Esophagus (tissue), 2 donors: ENCODE measurements around the gene TSHB. TPM values are rescaled to one million over a fixed set of nuclear protein-coding genes. Genes with fewer than 3 reads are reported as not detected.
A peak's percentile ranks its signal among the peaks of the same experiment; 100 is the strongest.

Source experiments
- H3K27ac ChIP-seq, 2 donors: one replicate each; pipeline ENCODE4 v1.5.1; 2013; ENCODE audit warnings: low read depth in 2 of 2, mild to moderate bottlenecking in 2 of 2, inconsistent platforms in 1 of 2, low read length in 1 of 2, moderate library complexity in 1 of 2
- H3K27me3 ChIP-seq, 2 donors: one replicate each; pipeline ENCODE4 v1.6.1; 2013; ENCODE audit warnings: low read length in 2 of 2, control low read depth in 1 of 2, mild to moderate bottlenecking in 1 of 2; ENCODE audit not compliant: insufficient read depth in 2 of 2, control insufficient read depth in 1 of 2
- H3K36me3 ChIP-seq, 2 donors: one replicate each; pipeline ENCODE4 v1.6.1; 2013; ENCODE audit warnings: low read length in 1 of 2; ENCODE audit not compliant: control insufficient read depth in 2 of 2, insufficient read depth in 2 of 2
- H3K4me1 ChIP-seq, 2 donors: one replicate each; pipeline ENCODE4 v1.6.1; 2013; ENCODE audit warnings: low read length in 1 of 2; ENCODE audit not compliant: control insufficient read depth in 2 of 2, insufficient read depth in 2 of 2
- H3K4me3 ChIP-seq, 2 donors: one replicate each; pipeline ENCODE4 v1.5.1; 2013; ENCODE audit warnings: low read length in 2 of 2, mild to moderate bottlenecking in 2 of 2, low read depth in 1 of 2, moderate library complexity in 1 of 2
- H3K9me3 ChIP-seq, 2 donors: one replicate each; pipeline ENCODE4 v1.6.1; 2013; ENCODE audit warnings: mild to moderate bottlenecking in 2 of 2, low read depth in 1 of 2, low read length in 1 of 2, moderate library complexity in 1 of 2; ENCODE audit not compliant: control insufficient read depth in 2 of 2, insufficient read depth in 1 of 2
- WGBS, 2 donors: extraction: QIAGEN DNeasy Blood & Tissue Kit; methylation state at CpG; one replicate each; pipeline ENCODE4 v1.1.7; 2013; 5-methylcytosine and 5-hydroxymethylcytosine counted together
- polyA plus RNA-seq, 2 donors: library from polyadenylated mRNA; stranded (reverse); fragments of 200-250 nt; gene quantifications; one replicate each; pipeline ENCODE4 v1.2.3, GENCODE V29; 2013
- donor health status: healthy with polysubstance abuse.
- donor health status: Bipolar disorder and iron deficiency.

The TSHB gene
- polyA plus RNA-seq, 2 donors: not detected

DNA sequence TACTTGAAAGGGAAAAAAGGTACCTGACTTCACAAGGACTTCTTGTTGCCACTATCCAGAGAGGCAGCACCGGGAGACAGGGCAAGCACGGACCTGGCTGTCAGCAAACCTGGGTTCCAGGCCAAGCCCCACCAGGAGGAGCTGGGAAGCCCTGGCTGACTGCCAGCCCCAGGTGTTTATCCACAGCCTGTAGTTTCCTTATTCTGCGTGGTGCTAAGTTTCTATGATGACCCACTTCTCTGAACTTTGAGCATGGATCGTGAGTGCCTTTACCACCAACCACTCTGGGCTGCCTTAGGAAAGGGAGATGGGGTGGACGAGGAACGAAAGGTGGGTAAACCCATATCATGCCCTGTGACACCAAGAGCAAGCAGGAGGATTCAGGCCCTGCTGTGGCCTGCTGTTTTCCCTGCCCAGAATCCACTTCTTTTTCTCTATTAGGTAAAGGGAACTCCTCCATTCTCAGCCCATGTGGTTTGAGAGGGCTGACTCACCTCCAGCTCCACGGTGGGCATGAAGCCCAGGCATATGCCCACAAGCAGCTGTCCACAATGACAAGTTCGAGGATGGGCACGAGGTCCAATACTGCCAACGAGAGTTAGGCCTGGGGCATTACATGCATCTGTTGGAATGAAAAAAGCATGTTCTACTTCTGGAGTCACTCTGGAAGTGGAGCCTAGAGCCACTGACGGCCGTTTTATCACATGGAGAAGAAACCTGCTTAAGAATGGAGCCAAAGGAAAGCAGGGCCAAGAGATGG, 39.4 kb downstream of the TSHB start:
- H3K36me3 ChIP-seq: no peaks in the 10 kb centered on the region
- no peak overlapping the region for H3K4me3 ChIP-seq
- peak overlapping the region; percentile 18 to 71 for H3K27ac ChIP-seq
- H3K9me3 ChIP-seq: no peaks in the 10 kb centered on the region
- peaks cover 4 to 12% of the 10 kb centered on the region in 2 donors for H3K4me1 ChIP-seq
- 41 to 42% methylated on average over 12 of the region's 12 CpGs for WGBS, 2 donors
- H3K27me3 ChIP-seq: no peaks in the 10 kb centered on the region

DNA sequence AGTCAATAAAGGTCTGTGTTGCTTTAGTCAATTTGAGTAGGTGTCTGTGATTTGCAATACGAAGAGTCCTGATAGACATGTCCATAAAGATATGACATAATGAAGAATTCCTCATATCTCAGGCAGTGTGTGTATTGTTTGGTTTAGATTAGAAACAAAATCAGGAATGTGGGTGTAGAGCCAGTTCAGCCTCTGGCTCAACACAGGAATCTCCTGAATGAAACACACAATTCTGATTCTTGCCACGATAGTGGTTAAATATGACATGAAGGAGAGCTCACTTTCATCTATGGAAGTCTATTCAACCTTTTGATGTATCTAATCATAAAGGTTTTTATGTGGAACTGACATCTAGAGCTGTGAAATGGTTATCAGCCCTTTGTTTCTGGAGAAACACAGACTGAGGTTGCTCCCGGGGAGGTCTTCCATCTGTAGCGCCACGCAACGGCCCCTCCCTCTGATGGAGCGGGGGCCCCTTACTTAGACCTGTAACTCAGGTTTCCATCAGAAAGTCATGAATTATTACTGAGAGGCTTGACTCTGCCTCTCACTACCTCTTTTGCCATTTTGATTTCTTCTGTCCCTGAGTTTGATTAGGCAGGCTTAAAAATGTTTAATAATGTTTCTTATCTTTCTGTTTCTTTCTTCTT, 40.2 kb downstream of the TSHB start:
- H3K27ac ChIP-seq: peak overlapping the region in 1 of 2 donors; percentile 27
- no peaks in the 10 kb centered on the region for H3K9me3 ChIP-seq
- 46 to 54% methylated on average over 7 of the region's 7 CpGs for WGBS, 2 donors
- H3K4me1 ChIP-seq: peaks cover 4 to 10% of the 10 kb centered on the region in 2 donors
- no peaks in the 10 kb centered on the region for H3K36me3 ChIP-seq
- no peaks in the 10 kb centered on the region for H3K27me3 ChIP-seq
- H3K4me3 ChIP-seq: no peak overlapping the region

DNA sequence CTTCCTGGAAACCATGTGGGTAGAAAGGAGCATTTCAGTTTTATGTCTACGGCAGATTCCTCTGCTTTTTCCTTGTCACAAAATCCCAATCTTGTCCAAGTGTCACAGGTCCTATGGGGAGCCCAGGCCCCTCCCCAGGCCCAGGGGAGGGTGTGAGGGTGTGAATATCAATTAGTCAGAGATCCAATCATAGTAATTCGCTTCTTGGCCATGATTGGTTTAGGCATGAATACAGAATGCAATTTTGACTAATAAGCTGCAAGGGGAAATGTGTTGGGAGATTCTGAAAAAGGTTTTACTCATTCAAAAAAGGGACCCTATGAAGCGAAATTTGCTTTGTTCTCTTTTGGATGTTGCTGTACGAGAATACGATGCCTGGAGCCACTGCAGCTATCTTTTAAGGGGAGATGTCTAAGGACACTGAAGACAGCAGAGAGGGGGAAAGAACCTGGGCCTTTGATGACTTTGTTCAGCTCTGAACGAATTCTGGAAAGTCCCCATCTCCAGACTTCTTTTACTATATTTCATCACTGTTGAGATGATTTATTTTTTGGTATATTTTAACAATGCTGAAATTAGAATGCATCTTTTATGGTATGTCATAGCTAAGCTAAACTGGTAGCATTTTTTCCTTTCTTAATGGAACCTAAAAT, 41.5 kb downstream of the TSHB start:
- Histone ChIP-seq H3K27me3 (no peaks in the 10 kb centered on the region), H3K36me3 (no peaks in the 10 kb centered on the region), H3K4me1 (peaks cover 4 to 10% of the 10 kb centered on the region in 2 donors), H3K9me3 (no peaks in the 10 kb centered on the region), H3K27ac (no peak overlapping the region), H3K4me3 (no peak overlapping the region)
- WGBS, 2 donors: 78 to 79% methylated on average over 6 of the region's 6 CpGs

DNA sequence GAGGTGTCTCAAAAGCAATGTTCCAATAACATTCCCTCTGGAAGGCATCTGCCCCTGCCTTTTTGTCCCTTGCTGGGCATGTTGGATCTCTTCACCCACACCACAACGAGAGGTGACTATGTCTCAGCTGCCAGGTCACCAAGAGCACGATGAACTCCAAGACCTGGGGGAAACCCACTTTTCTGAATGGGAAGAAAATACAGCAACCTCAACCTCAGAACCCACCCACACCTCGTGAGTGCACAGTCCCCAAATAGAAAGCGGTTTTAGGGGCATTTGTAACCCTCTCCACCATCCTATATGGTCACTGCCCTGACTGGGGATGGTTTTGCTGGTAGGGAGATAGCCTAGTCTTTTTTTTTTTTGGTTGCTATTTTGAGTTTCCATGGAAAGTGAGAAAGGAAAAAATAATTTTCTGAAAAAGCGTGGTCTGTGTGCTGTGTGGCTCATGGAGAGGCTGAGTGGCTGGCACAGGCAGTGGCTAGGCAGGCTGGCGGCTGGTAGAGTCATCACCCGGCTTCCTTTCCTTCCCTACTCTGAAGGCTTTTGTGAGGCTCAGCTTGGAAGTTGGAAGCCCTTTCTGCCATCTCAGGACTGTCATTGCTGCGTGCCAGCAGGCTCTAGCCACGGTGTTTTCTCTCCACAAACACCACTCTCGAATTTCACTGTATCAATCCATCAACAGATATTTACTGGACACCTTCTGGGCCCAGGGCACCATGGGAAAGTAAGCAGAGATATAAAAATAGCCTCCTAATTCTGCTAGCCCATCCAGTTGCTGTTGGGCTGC, 43.9 kb downstream of the TSHB start:
- Histone ChIP-seq H3K27me3 (no peaks in the 10 kb centered on the region), H3K27ac (peak overlapping the region in 1 of 2 donors; percentile 52), H3K9me3 (no peaks in the 10 kb centered on the region), H3K4me1 (peaks cover 5 to 10% of the 10 kb centered on the region in 2 donors), H3K4me3 (no peak overlapping the region), H3K36me3 (no peaks in the 10 kb centered on the region)
- 69 to 70% methylated on average over 10 of the region's 10 CpGs for WGBS, 2 donors

DNA sequence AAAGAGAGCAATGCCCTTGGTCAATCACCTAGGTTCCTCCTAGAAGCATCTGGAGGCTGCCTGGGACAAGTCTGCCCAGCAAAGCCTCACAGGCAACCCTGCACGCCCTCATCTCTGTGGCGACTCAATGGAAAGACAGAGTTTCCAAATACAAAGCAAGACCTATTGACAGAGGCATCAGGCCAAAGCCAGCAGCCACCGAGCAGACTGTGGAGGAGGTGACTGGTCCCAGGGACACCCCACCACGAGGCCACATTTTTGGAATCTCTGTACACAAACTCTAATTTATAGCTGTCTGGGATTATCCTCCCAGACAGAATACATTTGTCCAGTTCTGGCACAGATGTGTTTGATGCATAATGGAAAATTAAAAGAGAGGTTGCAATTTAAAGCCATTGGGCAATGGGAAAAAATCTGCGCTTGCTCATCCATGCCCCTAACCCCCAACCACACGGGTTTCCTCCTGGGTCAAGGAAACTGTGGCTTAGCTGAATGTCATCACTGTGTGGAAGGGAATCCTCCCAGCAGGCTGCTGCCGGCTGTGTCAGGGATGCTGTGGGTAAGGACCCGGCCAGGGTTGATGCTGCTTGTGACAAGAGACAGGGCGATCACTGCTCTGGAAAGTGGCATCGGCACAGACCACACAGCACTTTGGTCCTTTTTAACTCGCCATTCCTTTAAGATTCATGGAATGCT, 45.4 kb downstream of the TSHB start:
- Histone ChIP-seq H3K4me3 (no peak overlapping the region), H3K9me3 (no peaks in the 10 kb centered on the region), H3K27ac (no peak overlapping the region), H3K4me1 (peaks cover 3% of the 10 kb centered on the region in 2 donors), H3K36me3 (no peaks in the 10 kb centered on the region), H3K27me3 (no peaks in the 10 kb centered on the region)
- 70 to 71% methylated on average over 11 of the region's 11 CpGs for WGBS, 2 donors

DNA sequence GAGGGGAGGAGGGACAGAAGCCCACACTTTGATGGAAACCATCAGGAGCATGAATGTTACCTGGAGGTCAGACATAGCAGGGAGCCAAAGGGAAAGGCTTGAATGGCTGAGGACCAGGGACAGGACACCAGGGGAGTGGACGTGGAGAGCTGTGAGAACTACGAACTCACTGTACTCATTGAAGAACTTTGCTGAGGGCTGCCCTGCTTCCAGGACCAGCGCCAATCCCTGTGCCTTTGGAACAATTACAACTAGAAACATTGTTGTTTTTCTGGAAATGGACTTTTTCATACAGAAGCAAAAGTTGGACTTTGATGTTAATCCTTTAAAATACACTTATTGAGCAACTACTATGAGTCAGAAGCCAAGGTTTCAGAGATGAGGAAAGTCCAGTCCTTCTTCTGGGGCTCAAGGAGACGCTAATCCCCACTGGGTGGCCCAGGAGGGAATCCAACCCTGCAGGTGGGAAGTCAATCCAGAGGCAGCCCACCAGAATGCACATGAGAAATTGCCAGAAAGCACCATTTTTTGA, 46.8 kb downstream of the TSHB start:
- Histone ChIP-seq H3K27me3 (no peaks in the 10 kb centered on the region), H3K9me3 (no peaks in the 10 kb centered on the region), H3K27ac (no peak overlapping the region), H3K36me3 (no peaks in the 10 kb centered on the region), H3K4me1 (peaks cover 3% of the 10 kb centered on the region in 2 donors), H3K4me3 (no peak overlapping the region)
- WGBS, 2 donors: 51 to 61% methylated on average over 4 of the region's 4 CpGs

DNA sequence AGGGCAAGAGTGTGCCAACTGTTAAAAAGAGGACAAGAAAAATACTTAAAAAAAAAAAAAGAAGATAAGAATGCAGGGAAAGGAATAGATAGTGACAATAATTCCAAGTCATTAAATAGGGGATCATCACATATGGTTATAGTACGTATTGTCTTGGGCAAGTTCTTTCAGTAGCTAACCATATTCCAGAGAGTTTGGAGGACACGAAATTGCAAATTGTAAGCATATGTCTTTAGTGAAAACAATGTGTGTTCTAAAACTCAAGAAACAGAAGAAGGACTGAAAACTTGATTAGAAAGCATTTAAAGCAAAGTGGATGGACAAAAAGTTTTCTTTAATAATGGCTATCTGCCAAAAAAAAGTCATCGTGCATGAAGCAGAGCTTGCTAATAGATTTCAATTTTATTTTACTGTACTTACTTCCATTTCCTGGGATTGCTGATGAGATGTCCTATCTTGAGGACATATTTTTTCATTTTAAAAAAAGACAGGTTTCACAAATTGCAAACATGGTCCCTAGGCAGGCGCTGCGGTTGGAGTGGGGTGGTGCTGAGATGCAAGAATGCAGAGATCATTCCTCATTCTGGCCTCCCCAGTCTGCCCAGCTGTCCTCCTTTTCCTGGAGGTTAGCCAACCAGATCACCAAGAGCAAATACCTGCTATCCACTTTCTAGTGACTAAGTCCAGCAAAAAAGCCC, 47.8 kb downstream of the TSHB start:
- H3K4me3 ChIP-seq: no peak overlapping the region
- WGBS, 2 donors: 78 to 83% methylated on average over 5 of the region's 5 CpGs

DNA sequence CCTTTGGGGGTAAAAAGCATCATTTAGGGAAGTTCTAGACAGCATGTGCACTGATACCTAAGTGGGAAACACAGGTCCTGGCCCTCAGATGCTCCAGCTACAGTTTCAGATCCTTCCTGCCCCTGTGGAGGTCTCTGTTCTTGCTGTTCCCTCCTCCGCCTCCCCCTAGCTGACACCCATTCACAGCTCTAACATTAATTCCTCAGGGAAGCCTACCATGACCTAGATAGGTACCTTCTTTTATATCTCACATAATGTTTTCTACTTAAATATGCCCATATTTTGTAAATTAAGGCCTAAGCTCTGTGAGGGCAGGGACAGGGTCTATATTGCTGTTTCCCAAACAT, 48.3 kb downstream of the TSHB start:
- 98 to 100% methylated on average over 1 of the region's 1 CpG for WGBS, 2 donors
- H3K27me3 ChIP-seq: no peaks in the 10 kb centered on the region
- peak overlapping the region in 1 of 2 donors; percentile 38 for H3K27ac ChIP-seq
- H3K36me3 ChIP-seq: no peaks in the 10 kb centered on the region
- H3K4me3 ChIP-seq: no peak overlapping the region
- no peaks in the 10 kb centered on the region for H3K9me3 ChIP-seq
- H3K4me1 ChIP-seq: peaks cover 3% of the 10 kb centered on the region in 2 donors

More for the DNA sequence above, 47.8 kb downstream of the TSHB start:
- no peaks in the 10 kb centered on the region for H3K27me3 ChIP-seq
- H3K36me3 ChIP-seq: no peaks in the 10 kb centered on the region
- no peaks in the 10 kb centered on the region for H3K9me3 ChIP-seq
- H3K27ac ChIP-seq: peak overlapping the region in 1 of 2 donors; percentile 38
- peaks cover 3% of the 10 kb centered on the region in 2 donors for H3K4me1 ChIP-seq
